HEK293 (cell line): ENCODE data around the gene PRXL2C.

ENCODE experiments used
- CTCF ChIP-seq: fragments of 450-650 bp; formaldehyde crosslinking; IDR thresholded peaks from 2 replicates; pipeline ENCODE4 v1.5.1; 2016; ENCODE audit warnings: missing biosample characterization, missing genetic modification characterization
- MZF1 ChIP-seq: fragments of 450-650 bp; formaldehyde crosslinking; IDR thresholded peaks from 2 replicates; pipeline ENCODE4 v1.5.1; 2017; ENCODE audit warnings: missing biosample characterization, missing genetic modification characterization, borderline replicate concordance
- TCF7L2 ChIP-seq: IDR thresholded peaks from 2 replicates; pipeline ENCODE4 v1.6.1; 2011; ENCODE audit warnings: low read depth, mild to moderate bottlenecking, inconsistent platforms, low read length, moderate library complexity, borderline replicate concordance
- TRIM28 ChIP-seq: IDR thresholded peaks from 2 replicates; pipeline ENCODE4 v1.6.1; 2011; ENCODE audit warnings: low read length, control low read depth, borderline replicate concordance
- ZBTB49 ChIP-seq: fragments of 450-650 bp; formaldehyde crosslinking; IDR thresholded peaks from 2 replicates; pipeline ENCODE4 v1.5.1; 2016; ENCODE audit warnings: missing biosample characterization, missing genetic modification characterization, low read depth
- ZBTB8A ChIP-seq: fragments of 450-650 bp; formaldehyde crosslinking; IDR thresholded peaks from 2 replicates; pipeline ENCODE4 v1.5.1; 2016; ENCODE audit warnings: missing biosample characterization, missing genetic modification characterization
- ZNF274 ChIP-seq, 2 experiments: fragments of 200-500 bp in 1 of 2; fragments of 450-650 bp in 1 of 2; sonication (Bioruptor generic) in 1 of 2; formaldehyde crosslinking in 1 of 2; IDR thresholded peaks; 2 replicates each; pipeline versions ENCODE4 v1.5.1 to v1.6.1; 2014 to 2016; ENCODE audit warnings: borderline replicate concordance in 1 of 2, inconsistent platforms in 1 of 2, low read length in 1 of 2, missing biosample characterization in 1 of 2, missing genetic modification characterization in 1 of 2
- ZNF324 ChIP-seq: fragments of 450-650 bp; formaldehyde crosslinking; IDR thresholded peaks from 2 replicates; pipeline ENCODE4 v1.5.1; 2016; ENCODE audit warnings: missing biosample characterization, missing genetic modification characterization
- ZNF362 ChIP-seq: fragments of 450-650 bp; formaldehyde crosslinking; IDR thresholded peaks from 2 replicates; pipeline ENCODE4 v1.5.1; 2016; ENCODE audit warnings: missing biosample characterization, missing genetic modification characterization
- ZNF830 ChIP-seq: fragments of 450-650 bp; IDR thresholded peaks from 2 replicates; pipeline ENCODE4 v1.5.0; 2018; ENCODE audit warnings: missing biosample characterization, missing genetic modification characterization, low read depth, mild to moderate bottlenecking, moderate library complexity

GRCh38 chr9:96644137-96644536 lies 11.0 kb downstream of the PRXL2C start:
- TF ChIP-seq ZNF274 (IDR thresholded peaks at IDR 0.05; ENCODE audit: low read length) (no peak), ZNF274 (tag by site-specific recombination; IDR thresholded peaks at IDR 0.05; ENCODE audit: borderline replicate concordance) (no peak), ZNF324 (tag by site-specific recombination) (no peak), ZNF830 (no peak), CTCF (tag by site-specific recombination) (no peak), MZF1 (tag by site-specific recombination) (no peak), ZNF362 (tag by site-specific recombination) (no peak), ZBTB8A (tag by site-specific recombination) (no peak), TRIM28 (no peak), TCF7L2 (no peak), ZBTB49 (tag by site-specific recombination) (no peak)
